Natural killer cell (primary cell): Measurements from ENCODE around the gene IRF1. TPM values are rescaled to one million over a fixed set of nuclear protein-coding genes. Genes with fewer than 3 reads are reported as not detected.

ENCODE experiments used
- ATAC-seq, 3 donors: fragments of 150-1000 bp in 2 of 3; fragments of 200-7000 bp in 1 of 3; cut with Tn5 transposase; 1 replicate in 1 of 3; 2 replicates in 2 of 3; pipeline ENCODE4 v1.10.0; 2021; ENCODE audit warnings: mild to moderate bottlenecking in 2 of 3, moderate library complexity in 2 of 3
- DNase-seq, 2 donors: peaks; one replicate each; pipeline versions ENCODE4 v3.0.0 to v3.0.0-alpha.2; 2013 to 2021; ENCODE audit warnings: mixed read lengths in 1 of 2
- H3K27ac ChIP-seq: one replicate; pipeline ENCODE4 v1.5.1; 2013; ENCODE audit warnings: mild to moderate bottlenecking, low read length
- H3K27me3 ChIP-seq: one replicate; pipeline ENCODE4 v1.6.1; 2013; ENCODE audit warnings: low read length; ENCODE audit not compliant: control insufficient read depth, insufficient read depth
- H3K36me3 ChIP-seq: one replicate; pipeline ENCODE4 v1.6.1; 2013; ENCODE audit warnings: low read length; ENCODE audit not compliant: control insufficient read depth, insufficient read depth
- H3K4me1 ChIP-seq: one replicate; pipeline ENCODE4 v1.6.1; 2013; ENCODE audit warnings: low read length; ENCODE audit not compliant: control insufficient read depth, insufficient read depth
- H3K4me3 ChIP-seq: one replicate; pipeline ENCODE4 v1.5.1; 2013; ENCODE audit warnings: low read length
- H3K9me3 ChIP-seq: one replicate; pipeline ENCODE4 v1.6.1; 2013; ENCODE audit warnings: low read length; ENCODE audit not compliant: control insufficient read depth, insufficient read depth
- H3K27ac Mint-ChIP-seq, 2 donors: one replicate each; pipeline ENCODE4 v1.8.0; 2022; ENCODE audit warnings: mild to moderate bottlenecking in 2 of 2, mixed read lengths in 2 of 2, moderate library complexity in 1 of 2
- H3K27me3 Mint-ChIP-seq, 2 donors: one replicate each; pipeline ENCODE4 v1.8.0; 2022; ENCODE audit warnings: low read depth in 2 of 2, mixed read lengths in 2 of 2
- H3K36me3 Mint-ChIP-seq: one replicate; pipeline ENCODE4 v1.8.0; 2022; ENCODE audit warnings: mixed read lengths
- H3K4me1 Mint-ChIP-seq, 2 donors: one replicate each; pipeline ENCODE4 v1.8.0; 2022; ENCODE audit warnings: mixed read lengths in 2 of 2
- H3K4me3 Mint-ChIP-seq: one replicate; pipeline ENCODE4 v1.8.0; 2022; ENCODE audit warnings: mild to moderate bottlenecking, moderate library complexity, mixed read lengths
- H3K9me3 Mint-ChIP-seq, 2 donors: one replicate each; pipeline ENCODE4 v1.8.0; 2022; ENCODE audit warnings: mixed read lengths in 2 of 2
- CTCF ChIP-seq: fragments of 200-600 bp; IDR thresholded peaks from one replicate; pipeline ENCODE4 v1.8.0; 2022; ENCODE audit warnings: antibody characterized with exemption
- whole genome bisulfite sequencing: methylation state at CpG from one replicate; pipeline ENCODE4 v1.1.7; 2013; ENCODE audit warnings: missing lambda C conversion rate; ENCODE audit not compliant: insufficient coverage; 5-methylcytosine and 5-hydroxymethylcytosine counted together
- intact Hi-C: fragments of 100-400 bp; cut with micrococcal nuclease; formaldehyde crosslinking; loops from one replicate; pipeline ENCODE4 v1.14.2; 2022
- total RNA-seq, 4 donors: library from RNA; stranded (reverse); fragments of 120-200 nt in 1 of 4; gene quantifications; one replicate each; pipeline versions ENCODE4 v1.2.3 to v1.2.4, GENCODE V29; 2013 to 2022

The IRF1 gene
- 1,000 to 10,000 TPM; 1,190 to 1,513 (median 1,282) TPM for total RNA-seq
- 333 TPM for total RNA-seq (2013)

GRCh38 chr5:132490484-132491367 is at the start of gene IRF1:
Gene IRF1, minus strand, starts transcription at chr5:132490773. Its CDS starts 1,295 bp downstream, at chr5:132489478.
- H3K27ac Mint-ChIP-seq = peak within 1 kb of the TSS; percentile 97 to 100
- H3K9me3 ChIP-seq = no peaks in the 10 kb centered on the region
- DNase-seq = peak; percentile 98
- peak; percentile 72 to 90 (median 81) for ATAC-seq
- peaks cover 41% of the 10 kb centered on the region for H3K36me3 ChIP-seq
- under 1% methylated on average over 87 of the region's 87 CpGs for WGBS
- peaks cover 21% of the 10 kb centered on the region for H3K36me3 Mint-ChIP-seq
- H3K4me3 Mint-ChIP-seq = peak within 1 kb of the TSS; percentile 96
- peaks cover 72 to 81% of the 10 kb centered on the region in 2 donors for H3K4me1 Mint-ChIP-seq
- no peak for TF ChIP-seq CTCF
- intact Hi-C loops = loop anchor here (1.0 to 5.0 kb wide), 5 partner anchors 32 to 693 kb away; partner anchors contain the start of genes FNIP1 and RAD50
- H3K27ac ChIP-seq = peak within 1 kb of the TSS; percentile 99
- no peaks in the 10 kb centered on the region for H3K27me3 ChIP-seq
- peaks cover 72% of the 10 kb centered on the region for H3K4me1 ChIP-seq
- H3K27me3 Mint-ChIP-seq = no peaks in the 10 kb centered on the region
- no peaks in the 10 kb centered on the region for H3K9me3 Mint-ChIP-seq
- H3K4me3 ChIP-seq = peak within 1 kb of the TSS; percentile 97

GRCh38 chr5:132540149-132540548 is 49.6 kb upstream of the IRF1 start:
- TF ChIP-seq CTCF = no peak
- ATAC-seq (no peak), DNase-seq (no peak)
- intact Hi-C loops = no loop called here
- Histone ChIP-seq H3K9me3 (no peaks in the 10 kb centered on the region), H3K27me3 (no peaks in the 10 kb centered on the region), H3K4me3 (no peak overlapping the region), H3K4me1 (no peaks in the 10 kb centered on the region), H3K36me3 (no peaks in the 10 kb centered on the region), H3K27ac (no peak overlapping the region)
- H3K4me3 Mint-ChIP-seq = no peak overlapping the region
- 88% methylated on average over 5 of the region's 5 CpGs for WGBS
- peaks cover 0 to 5% of the 10 kb centered on the region in 2 donors for H3K27me3 Mint-ChIP-seq
- H3K36me3 Mint-ChIP-seq = no peaks in the 10 kb centered on the region
- H3K27ac Mint-ChIP-seq = no peak overlapping the region
- H3K9me3 Mint-ChIP-seq = no peaks in the 10 kb centered on the region
- no peaks in the 10 kb centered on the region for H3K4me1 Mint-ChIP-seq

- WGBS = 88% methylated on average over 4 of the region's 4 CpGs
- DNase-seq (no peak), ATAC-seq (no peak)
- no peak overlapping the region for H3K27ac ChIP-seq
- Mint-ChIP-seq H3K4me3 (no peak overlapping the region), H3K27ac (no peak overlapping the region), H3K36me3 (no peaks in the 10 kb centered on the region), H3K4me1 (no peaks in the 10 kb centered on the region), H3K27me3 (peaks cover 0 to 5% of the 10 kb centered on the region in 2 donors), H3K9me3 (no peaks in the 10 kb centered on the region)
- no peak for TF ChIP-seq CTCF
- no peaks in the 10 kb centered on the region for H3K9me3 ChIP-seq
- no peak overlapping the region for H3K4me3 ChIP-seq
- no peaks in the 10 kb centered on the region for H3K27me3 ChIP-seq
- H3K36me3 ChIP-seq = no peaks in the 10 kb centered on the region
- no peaks in the 10 kb centered on the region for H3K4me1 ChIP-seq
- intact Hi-C loops = no loop called here
Measured at GRCh38 chr5:132539716-132540115, 49.1 kb upstream of the IRF1 start.
